HG03196 (cell line): ENCODE results near the gene IGSF11.
"Not testable (repeated sequence)": the region's sequence is repeated elsewhere in the genome, so short reads cannot be mapped to it uniquely, and the experiment has no call there.

Experiments used
- ATAC-seq: cut with Tn5 transposase; IDR thresholded peaks from one replicate; pipeline ENCODE4 v1.9.1; 2021; ENCODE audit not compliant: unreplicated experiment

Gene IGSF11

GRCh38 chr3:118990823-118991560 lies 43.7 kb downstream of the IGSF11 start:
- no peak for ATAC-seq

DNA sequence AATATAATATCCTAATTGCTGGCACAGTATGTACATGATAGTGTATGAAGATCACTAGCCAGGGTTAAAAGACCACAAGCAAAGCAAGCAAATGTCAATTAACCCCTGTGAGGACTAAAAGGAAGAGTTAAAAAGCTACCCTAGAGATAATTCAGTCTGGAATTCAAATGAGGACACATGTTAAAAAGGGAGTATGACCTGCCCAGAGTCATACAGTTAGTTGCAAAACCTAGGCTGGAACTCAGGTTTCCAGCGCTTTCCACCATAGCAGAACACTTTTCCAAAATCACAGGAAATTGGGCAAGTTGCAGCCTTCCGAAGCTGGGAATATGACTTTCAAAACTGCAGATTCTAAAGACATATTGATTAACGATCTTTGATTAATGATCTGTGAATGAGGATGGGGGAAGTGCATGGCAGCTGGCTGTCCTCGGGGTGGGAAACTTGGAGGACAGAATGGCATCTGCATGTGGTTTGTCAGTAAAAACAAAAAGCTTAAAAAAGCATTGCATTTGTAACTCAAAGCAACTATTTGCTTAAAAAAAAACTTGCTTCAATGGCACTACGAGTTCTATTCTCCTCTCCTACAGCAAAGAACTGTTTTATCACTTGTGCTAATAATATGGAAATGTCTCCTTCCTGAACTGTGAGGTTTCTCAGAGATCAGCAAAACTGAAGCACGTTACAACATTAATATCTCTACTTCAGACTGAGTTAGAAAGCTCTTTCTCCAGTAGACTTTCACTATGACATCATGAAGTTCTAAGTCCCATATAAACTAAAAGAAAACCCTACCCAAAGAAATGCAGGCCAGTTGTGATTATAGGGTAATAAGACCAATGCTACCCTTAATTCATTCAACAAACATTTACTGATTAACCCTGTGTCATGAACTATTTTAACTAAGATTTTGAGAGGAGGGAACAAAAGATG lies 46.2 kb downstream of the IGSF11 start:
- ATAC-seq: no peak

DNA sequence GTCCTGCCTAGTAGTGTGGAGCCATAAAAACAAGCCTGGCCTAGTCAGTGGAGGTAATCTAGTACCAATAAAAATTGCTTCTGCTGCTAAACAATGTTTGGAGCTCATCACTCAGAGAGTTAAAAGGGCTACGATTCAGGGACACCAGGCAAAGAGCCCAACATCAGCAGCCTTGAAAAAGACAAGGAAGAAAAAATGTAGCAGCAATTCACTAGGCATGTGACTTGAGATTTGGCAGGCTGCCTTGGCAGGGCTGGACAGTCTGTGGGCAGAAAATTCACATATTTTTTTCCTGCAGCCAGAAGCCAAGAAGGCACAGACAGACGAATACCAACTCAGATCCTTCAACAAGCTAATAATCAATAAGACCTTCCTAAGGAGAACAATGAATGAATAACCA lies 47.2 kb downstream of the IGSF11 start:
- ATAC-seq: no peak

GRCh38 chr3:118986734-118987133 lies 47.9 kb downstream of the IGSF11 start:
- ATAC-seq: no peak

DNA sequence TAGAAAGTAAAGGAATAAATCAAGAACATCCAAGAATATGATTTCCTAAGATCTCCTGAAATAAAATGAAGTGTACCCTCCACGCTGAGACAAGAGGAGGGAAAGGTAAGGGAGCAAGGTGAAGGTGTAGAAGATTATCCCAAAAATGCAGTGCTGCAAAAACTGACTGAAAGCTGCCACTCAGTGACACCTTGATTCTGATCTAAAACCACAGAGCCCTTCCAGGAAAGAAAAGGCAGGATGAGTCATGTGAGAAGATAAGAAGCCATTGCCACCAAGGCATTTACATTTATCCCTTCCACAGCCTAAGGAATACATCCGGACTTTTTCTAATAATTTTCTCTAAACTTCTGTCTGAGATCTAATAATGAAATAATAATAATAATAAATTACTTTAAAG lies 49.9 kb downstream of the IGSF11 start:
- no peak for ATAC-seq

DNA sequence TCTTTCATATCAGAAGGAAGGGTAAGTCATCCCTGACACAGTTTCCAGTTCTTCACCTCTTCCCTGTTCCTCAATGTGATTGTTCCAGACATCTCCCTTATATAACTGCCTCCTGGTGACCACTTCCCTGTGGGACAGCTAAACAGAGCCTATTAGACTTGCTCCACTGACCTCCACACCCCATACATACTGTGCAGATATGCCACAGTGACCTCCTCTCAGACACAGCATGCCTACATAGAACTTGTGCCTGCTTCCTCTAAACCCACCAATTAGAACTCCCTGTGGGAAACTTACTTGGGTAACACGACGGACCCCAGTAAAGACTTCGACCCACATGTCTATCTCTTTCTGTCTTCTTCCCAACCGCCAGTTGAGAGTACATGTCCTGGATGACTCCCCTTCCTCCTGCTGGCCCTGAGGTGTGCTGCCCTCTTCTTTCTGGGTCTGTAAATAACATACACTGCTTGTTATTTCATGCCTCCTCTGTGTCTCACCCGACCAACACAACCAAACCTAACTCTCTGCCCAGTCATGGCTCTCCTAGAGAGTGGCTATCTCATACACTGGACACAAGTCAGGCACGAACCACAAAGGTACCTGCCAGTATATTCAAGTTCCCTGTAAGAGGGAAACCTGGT lies 53.0 kb downstream of the IGSF11 start:
- no peak for ATAC-seq

DNA sequence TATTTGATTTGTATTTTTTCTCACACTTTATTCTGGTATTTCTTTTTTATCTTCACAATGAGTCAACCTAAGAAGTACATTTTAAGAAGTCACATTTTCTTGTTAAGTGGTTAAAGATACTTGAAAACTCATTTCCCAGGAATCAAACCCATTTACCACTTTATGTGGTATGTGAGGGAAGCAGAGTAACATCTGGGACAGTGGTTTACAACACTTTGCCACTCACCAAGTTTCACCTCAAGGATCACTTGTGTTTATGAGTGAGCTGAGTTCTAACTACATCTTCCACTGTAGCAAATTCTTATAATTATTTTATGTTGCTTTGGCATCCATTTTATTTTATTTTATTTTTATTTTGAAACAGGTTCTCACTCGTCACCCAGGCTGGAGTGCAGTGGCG lies 53.8 kb downstream of the IGSF11 start:
- ATAC-seq: no peak

- no peak for ATAC-seq
These were observed 56.3 kb downstream of the IGSF11 start for GRCh38 chr3:118978393-118978758.

- ATAC-seq: no peak
These were observed 56.8 kb downstream of the IGSF11 start for GRCh38 chr3:118977671-118978392.

DNA sequence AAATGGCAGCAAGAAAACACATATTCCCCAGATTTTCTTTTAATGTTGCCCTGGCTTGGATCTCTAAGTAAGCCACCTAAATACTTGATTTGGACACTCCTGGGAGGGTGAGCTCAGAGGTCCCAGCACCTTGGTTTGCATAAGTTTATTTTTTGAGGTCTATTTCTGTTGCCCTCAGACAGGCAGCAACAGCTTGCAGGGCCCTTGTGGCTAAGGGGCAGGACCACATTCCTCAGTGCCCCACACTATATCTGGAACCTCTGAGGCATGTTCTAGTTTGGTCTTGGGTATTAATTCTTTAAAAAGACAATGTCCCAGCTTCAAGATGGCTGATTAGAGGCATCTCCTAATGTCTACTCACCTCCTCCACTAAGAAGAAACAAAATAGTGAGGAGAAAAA lies 57.5 kb downstream of the IGSF11 start:
- no peak for ATAC-seq

GRCh38 chr3:118975476-118975875 lies 59.2 kb downstream of the IGSF11 start:
- ATAC-seq: not testable (repeated sequence)

DNA sequence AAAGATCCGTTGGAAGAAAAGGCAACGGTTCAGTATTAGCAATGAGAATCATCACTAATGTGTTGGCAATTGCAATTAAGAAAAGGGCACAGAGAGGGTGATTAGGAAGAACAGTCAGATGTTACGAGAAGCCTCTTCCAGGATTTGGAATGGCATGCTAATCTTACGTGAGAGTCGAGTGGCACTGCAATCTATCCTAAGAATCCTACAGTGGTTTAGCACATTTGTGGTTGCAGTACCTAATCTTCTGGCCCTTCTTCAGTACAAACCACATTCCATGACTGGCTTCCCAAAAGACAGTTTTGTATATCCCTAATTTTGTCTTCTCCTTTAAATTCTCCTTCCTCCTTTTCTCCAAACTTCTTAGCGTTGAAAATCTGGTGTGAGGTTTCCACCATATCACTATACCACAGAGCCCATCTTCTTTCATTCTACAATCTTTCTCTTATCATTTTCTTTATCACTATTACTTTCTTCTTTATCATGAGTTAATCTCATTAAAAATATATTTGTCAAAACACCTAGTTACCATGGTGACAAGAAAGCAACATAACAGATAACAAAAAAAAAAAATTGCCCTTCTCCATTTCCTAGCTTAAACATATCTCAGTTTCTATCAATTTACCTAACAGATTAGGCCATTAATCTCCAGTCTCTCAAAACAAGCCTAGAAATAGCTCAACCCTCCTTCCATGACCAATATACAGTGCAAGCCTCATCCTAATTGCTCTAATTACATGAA lies 60.1 kb downstream of the IGSF11 start:
- ATAC-seq: no peak

DNA sequence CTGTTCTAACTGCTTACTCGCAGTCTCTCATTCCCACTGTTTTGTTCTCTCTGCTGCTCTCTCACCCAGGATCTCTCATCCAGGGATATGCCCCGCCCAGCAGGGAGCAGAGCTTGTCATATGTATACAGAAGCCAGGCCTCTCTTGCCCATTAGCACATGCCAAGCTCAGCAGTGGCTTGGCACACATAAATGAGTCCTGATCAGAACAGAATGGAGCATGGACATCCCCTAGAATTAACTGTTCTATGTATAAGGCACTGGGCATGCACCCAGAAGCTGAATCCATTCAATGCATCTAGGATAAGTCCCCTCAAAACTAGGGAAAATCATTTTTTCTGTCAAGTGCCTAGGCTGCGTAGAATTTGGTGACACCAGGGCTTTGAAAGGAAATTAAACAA lies 61.6 kb downstream of the IGSF11 start:
- ATAC-seq: no peak

- no peak for ATAC-seq
These were observed 63.8 kb downstream of the IGSF11 start for GRCh38 chr3:118970819-118971218.

GRCh38 chr3:118968640-118969039 lies 66.0 kb downstream of the IGSF11 start:
- ATAC-seq: no peak

GRCh38 chr3:118968111-118968510 lies 66.5 kb downstream of the IGSF11 start:
- ATAC-seq: no peak

GRCh38 chr3:118966700-118967099 lies 67.9 kb downstream of the IGSF11 start:
- no peak for ATAC-seq

DNA sequence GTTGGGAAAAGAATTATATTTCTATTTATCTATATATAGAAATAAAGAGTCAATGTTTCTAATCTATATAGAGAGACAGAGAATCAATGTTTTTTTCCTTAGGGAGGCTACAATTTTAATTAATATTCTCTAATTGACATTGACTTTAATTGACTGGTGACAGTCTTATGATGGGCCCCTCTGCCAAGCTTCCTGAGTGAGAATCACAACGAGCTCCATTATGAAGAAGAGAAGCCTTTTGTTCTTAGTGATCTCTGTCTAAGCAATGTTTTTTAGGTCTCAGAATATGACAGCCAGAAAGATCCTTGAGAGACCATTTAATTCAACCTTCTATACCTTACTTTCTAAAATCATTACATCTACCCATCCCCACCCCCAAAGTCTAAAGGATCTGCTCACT lies 70.9 kb downstream of the IGSF11 start:
- ATAC-seq: no peak

- no peak for ATAC-seq
These were observed 73.7 kb downstream of the IGSF11 start for GRCh38 chr3:118960876-118961450.

DNA sequence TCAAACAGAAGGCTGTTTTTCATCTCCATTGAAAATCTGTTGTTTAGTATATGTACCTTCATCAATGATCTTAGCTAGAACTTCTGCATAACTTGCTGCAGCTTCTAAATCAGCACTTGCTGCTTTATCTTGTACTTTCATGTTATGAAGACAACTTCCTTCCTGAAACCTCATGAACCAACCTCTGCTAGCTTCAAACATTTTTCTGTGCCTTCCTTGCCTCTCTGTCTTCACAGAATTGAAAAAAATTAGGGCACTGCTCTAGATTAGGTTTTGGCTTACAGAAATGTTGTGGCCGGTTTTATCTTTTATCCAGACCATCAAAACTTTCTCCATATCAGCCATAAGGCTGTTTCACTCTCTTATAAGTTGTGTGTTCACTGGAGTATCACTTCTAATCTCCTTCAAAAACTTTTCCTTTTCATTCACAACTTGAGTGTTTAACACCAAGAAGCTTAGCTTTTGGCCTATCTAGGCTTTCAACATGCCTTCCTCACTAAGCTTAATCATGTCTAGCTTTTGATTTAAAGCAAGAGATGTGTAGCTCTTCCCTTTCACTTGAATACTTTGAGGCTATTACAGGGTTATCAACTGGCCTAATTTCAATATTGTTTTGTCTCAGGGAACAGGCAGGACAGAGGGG lies 78.6 kb downstream of the IGSF11 start:
- no peak for ATAC-seq
